ENCODE data around the gene GRHPR.
"Not testable (repeated sequence)": the region's sequence is repeated elsewhere in the genome, so short reads cannot be mapped to it uniquely, and the experiment has no call there.

Gene GRHPR

GRCh38 chr9:37397948-37398347 lies 24.5 kb upstream of the GRHPR start:
- not testable (repeated sequence) for DNase-seq (ENCODE audit: extremely low spot score, insufficient read length, low read depth); FAIRE-seq

GRCh38 chr9:37398464-37399025 lies 24.0 kb upstream of the GRHPR start:
- DNase-seq (ENCODE audit: extremely low spot score, insufficient read length, low read depth) (no peak), FAIRE-seq (peak; percentile 73)

DNA sequence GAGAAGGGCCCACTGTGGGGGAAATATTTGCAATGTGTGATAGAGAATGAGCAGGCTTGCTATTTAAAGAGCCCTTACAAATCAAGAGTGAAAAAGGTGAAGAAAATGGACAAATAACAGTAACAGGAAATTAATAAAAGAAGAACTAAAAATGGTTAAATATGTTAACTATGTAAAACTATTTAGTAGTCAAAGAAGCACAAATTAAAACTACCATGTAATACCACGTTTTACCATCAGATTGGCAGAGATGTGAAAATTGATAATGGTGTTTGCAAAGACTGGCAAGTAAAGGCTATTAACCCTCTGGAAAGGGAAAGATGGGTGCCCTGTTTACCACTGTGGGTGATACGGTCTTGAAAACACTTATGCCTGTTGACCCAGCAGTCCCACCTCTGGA lies 23.2 kb upstream of the GRHPR start:
- no peak for FAIRE-seq

DNA sequence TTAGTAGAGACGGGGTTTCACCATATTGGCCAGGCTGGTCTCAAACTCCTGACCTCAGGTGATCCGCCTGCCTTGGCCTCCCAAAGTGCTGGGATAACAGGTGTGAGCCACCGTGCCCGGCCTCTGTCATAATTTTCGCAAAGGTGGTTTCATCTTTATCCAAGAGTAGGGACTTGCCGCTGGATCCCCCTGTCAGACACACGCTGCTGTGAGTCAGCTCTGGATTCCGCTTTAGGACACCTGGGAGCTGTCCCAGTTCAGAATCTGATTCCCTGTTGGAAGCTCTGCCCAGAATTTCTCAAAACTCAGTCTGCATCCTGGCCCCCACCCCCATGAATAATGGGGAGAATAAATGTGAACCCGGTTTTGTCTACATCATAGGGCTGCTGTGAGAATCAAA lies 17.9 kb upstream of the GRHPR start:
- FAIRE-seq, result no peak
- DNase-seq (ENCODE audit: extremely low spot score, insufficient read length, low read depth), result no peak

More for the DNA sequence above, 23.2 kb upstream of the GRHPR start:
- DNase-seq (ENCODE audit: extremely low spot score, insufficient read length, low read depth), result no peak

DNA sequence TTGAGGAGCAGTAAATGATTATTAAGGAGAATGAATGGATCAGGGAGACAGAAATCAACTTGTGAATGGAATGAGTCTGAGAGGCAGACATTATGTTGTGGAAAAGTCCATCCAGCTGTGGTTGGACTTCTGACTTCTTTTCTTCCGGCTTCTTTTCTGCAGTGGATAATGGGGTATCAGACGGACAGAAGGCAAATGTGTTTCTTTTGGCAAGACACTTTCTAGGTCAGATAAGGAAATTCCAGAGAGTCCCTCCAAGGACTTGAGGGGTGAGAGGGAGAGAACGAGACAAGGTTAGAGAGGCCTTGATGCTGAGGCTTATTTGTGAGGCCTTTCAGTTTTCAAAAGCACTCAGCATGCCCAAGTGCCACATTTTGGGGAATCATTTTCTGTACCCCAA lies 17.1 kb upstream of the GRHPR start:
- DNase-seq (ENCODE audit: extremely low spot score, insufficient read length, low read depth) (no peak), FAIRE-seq (no peak)

- FAIRE-seq, result no peak
- DNase-seq (ENCODE audit: extremely low spot score, insufficient read length, low read depth), result no peak
These were observed 16.6 kb upstream of the GRHPR start for GRCh38 chr9:37405764-37406380.

DNA sequence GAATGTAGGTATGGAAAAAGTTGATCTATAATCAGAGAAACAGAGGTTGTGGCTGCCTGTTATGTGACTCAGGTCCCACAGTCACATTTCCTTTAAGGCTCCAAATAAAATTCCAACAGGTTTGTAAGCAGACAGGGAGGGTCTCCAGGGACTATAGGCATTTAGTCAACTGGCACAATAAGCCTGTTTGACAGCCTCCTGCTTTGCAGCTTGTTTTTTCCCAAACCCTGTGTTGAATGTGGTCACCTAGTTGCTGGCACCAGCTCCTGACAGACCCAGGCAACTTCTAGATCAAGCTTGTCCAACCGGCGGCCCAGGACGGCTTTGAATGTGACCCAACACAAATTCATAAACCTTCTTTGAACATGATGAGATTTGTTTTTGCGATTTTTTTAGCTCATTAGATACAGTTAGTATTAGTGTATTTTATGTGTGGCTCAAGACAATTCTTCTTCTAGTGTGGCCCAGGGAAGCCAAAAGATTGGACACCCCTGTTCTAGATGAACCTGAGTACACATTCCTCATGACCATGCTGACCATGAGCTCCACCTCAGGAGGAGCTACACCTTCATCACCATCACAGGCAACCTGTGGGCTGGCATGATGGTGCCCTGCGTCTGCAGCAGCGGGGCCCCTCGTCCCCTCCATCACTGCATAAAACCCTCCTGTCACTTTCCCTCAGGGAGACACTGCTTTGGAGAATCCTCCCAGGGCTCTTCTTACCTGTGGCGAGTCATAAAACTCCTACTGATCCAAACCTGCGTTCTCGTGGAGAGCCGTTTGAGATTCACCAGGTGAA lies 15.7 kb upstream of the GRHPR start:
- DNase-seq (ENCODE audit: extremely low spot score, insufficient read length, low read depth) (no peak), FAIRE-seq (no peak)

DNA sequence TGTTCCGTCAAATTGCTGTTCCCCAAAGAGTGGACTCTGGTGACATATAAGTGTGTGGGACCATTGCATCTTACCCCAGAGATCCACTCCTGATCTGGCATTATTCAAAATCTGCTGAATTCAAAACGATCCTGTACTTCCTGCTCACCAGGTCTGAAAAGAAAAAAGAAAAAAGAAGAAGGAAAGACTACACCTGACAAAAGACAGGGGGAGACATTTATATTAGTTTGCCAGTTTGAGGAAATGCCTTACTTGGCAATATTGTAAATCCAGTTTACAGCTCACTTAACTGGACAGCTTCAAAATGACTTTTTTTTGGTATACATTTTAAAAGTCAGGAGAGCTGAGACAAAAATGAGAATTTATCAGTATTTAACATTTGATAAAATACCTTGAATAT lies 15.0 kb upstream of the GRHPR start:
- DNase-seq (ENCODE audit: extremely low spot score, insufficient read length, low read depth), result no peak
- FAIRE-seq, result peak; percentile 72

DNA sequence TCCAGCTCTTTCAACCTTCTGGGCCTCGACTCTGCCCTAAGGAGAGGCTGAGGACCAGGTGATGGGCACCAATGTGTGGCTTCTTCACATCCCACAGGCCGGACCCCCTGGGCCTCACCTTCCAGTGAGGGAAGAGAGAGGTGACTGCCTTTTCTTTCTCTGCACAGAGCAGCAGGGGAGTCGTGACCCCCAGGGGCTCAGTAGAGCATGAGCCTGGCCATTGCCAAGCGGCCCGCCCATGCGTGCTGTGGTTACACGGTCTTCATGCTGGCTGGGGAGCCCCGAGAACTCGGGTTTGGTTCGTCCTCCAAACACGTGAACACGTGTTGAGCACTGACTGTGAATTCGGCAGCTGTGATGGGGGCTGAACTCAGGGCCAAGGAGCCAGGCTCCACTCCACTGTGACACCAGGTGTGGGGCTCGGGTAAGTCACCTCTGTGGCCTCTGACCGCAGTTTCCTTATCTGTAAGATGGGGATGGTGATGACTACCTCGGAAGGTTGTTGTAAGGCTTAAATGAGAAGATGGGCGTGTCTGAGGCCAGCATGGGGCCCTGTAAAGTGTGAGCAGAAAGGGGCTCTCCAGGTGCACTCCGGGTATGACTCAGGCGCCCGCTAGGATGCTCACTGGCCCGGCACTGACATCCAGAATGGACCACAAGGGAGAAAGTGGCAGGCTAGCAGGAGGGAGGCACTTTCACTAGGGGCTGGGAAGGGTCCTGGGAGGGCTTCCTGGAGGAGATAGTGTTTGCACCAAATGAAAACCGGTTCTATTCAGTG lies 13.4 kb upstream of the GRHPR start:
- DNase-seq (ENCODE audit: extremely low spot score, insufficient read length, low read depth) (peak; percentile 78), FAIRE-seq (peak; percentile 100)

DNA sequence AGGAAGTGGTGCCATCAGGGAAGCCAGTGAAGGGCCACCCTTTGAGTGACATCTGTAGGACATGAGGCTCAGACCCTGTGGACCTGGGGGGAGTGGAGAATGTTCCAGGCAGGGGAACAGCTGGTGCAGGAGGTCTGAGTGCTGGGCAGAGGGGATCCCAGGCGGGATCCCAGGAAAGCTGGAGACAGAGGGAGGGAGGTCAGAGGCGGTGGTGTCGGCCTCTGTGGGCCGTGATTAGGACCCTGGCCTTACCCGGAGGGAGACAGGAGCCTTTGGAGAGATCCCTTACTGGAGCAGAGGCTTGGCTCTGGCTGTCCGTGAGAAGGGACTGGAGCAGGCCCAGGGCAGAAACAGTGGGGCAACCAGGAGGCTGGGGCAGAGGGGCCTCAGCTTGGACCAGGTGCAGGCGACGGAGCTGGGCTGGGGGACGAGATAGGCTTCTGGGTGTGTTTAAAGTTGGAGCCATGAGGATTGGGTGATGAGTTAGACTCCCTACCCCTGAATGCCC lies 12.1 kb upstream of the GRHPR start:
- no peak for DNase-seq (ENCODE audit: extremely low spot score, insufficient read length, low read depth)
- FAIRE-seq, result peak; percentile 15

DNA sequence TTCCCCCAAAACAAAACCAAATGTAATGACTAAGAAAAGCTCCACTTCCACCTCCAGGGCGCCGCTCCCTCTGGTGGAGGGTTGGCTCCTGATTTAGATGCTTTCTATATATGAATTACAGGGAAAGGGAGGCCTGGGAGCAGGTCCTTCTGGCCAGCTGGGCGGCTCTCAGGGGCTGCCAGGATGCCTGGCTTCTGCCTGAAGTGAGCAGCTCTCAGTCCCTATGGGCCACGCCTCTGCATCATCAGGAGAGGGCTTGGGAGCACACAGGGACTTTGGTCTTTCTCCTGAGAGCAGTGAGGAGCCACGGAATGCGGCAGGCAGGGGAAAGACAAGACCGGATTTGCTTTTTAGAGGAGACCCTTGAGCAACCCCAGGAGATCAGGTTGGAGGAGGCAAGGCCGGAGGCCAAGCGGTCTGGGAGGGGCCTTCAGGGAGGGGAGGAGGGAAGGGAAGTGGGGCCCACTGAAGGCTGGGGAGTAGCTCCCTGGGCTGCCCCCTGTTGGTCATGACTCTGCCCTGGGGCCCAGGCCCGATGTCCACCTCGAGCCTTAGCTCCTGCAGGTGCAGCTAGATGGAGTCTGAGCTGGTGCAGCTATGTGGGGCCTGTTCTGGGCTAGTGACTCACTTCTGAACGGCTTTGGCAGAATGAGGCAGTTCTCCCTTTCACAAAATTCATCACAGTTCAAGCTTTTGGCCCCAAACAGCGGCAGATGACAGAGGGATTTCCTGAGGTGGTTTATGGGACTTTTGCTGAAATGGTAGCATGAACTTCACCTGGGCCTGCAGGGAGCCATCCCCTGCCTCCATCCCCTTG lies 11.3 kb upstream of the GRHPR start:
- DNase-seq (ENCODE audit: extremely low spot score, insufficient read length, low read depth), result no peak
- peak; percentile 93 for FAIRE-seq

GRCh38 chr9:37412431-37413151 lies 9.9 kb upstream of the GRHPR start:
- no peak for FAIRE-seq
- DNase-seq (ENCODE audit: extremely low spot score, insufficient read length, low read depth), result no peak

DNA sequence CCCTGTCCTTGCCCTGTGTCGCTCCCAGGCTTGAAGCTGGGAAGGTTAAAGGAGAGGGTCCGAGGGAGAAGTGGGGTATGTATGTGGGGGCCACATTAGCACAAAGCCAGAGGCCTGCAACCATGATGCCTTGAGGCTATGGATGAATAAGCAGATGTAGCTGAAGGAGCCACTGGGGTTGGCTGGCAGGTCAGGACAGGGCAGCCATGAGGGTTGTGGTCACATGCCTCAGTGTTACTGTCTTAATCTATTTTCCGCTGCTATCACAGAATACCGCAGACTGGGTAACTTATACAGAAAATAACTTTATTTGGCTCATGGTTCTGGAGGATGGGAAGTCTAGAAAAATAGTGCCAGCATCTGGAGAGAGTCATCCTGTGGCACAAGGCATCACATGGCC lies 9.2 kb upstream of the GRHPR start:
- FAIRE-seq, result no peak
- no peak for DNase-seq (ENCODE audit: extremely low spot score, insufficient read length, low read depth)

DNA sequence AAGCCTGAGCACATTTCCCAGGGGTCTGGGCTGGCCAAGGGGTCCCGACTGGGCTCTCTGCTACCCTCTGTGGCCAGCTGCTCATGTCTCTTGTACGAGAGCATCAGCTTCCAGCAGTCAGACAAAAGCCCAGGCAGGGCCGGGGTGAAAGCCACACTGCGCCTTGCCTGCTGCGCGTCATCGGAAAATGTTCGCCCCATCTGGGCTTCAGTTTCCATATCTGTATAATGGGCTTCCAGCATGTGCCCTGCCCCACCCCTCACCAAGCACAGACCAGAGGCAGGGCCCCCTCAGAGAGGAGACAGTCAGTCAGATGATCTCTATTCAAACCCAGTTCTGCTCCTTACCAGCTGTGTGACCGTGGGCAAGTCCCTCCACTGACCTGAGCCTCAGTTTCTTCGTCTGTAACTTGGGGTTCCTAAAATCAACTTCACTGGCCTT lies 8.0 kb upstream of the GRHPR start:
- no peak for DNase-seq (ENCODE audit: extremely low spot score, insufficient read length, low read depth)
- FAIRE-seq, result no peak

DNA sequence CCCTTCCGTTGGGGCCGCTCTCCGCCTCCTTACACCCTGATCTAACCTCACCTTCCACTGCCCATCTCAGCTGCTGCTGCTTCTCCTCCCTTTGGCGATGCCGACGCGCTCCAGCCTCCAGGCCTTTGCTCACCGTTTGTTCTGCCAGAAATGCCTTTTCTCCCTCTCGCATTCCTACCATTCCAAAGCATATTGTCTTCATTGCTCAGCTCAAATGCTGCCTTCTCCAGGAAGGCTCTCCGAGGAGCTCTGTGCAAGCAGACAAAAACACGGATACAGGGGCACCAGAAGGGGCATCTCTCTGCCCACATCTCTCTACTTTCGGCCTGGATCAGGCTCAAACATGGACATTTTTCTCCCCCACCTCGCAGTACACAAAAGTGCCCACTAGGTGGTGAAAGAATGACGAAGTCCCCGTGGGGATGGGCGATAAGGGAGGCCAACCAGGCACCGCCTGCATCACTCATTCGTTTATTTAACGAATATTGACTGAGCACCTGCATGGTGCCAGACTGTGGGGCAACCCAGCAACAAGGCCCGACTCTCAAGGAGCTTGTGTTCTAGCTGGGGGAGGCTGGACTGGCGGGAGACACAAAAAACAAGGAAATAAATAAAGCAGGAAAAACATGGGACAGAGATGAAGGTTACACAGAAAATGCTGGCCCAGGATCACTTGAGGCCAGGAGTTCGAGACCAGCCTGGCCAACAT lies 7.3 kb upstream of the GRHPR start:
- peak; percentile 87 for FAIRE-seq
- no peak for DNase-seq (ENCODE audit: extremely low spot score, insufficient read length, low read depth)

- no peak for DNase-seq (ENCODE audit: extremely low spot score, insufficient read length, low read depth)
- FAIRE-seq, result no peak
These were observed 5.2 kb upstream of the GRHPR start for GRCh38 chr9:37417252-37417803.

DNA sequence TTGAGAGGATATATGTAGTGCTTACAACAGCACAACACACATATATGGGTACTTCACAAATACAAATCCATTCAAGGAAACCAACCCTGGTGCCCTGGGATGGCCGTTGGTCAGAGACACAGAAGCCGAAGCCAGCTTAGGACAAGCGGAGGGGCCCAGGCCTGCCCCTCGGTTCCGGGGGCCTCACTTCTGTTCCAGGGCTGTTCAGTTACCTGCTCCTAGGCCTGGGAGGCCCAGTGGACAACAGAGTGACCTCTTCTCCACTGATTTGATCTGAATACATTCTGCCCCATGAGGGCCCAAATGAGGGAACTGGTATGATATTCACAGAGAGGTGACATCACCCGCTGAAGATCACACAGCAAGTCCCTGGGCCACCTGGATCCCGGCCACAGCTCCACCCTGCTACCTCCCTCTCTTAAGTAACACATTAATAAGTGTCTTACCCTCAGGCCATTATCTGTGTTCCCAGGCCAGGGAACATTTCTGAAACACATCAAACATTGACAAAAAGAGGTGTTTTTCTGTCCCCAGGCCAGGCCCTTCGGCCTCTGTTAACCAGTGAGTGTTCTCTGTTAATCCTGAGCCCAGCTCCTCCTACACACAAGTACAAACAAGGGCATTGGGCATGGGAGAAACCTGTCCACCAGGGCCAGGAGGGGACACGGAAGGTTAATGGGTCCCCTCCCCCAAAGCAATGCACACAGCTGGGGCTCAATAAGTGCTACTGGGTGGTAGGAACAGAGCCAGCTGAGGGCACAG lies 4.5 kb upstream of the GRHPR start:
- peak; percentile 81 for FAIRE-seq

More for the DNA sequence above, 4.5 kb upstream of the GRHPR start:
- DNase-seq (ENCODE audit: extremely low spot score, insufficient read length, low read depth), result no peak

All from GM18507 (cell line).